Stimulated activated CD8-positive, alpha-beta memory T cell treated with anti-CD3 and anti-CD28 coated beads, Interleukin-12 subunit alpha, Interleukin-12 subunit beta, amount 100 ng/mL, for 4 hours (primary cell): ENCODE measurements around the gene LBH.
"Not testable (repeated sequence)": the region's sequence is repeated elsewhere in the genome, so short reads cannot be mapped to it uniquely, and the experiment has no call there.

ENCODE experiments used
- DNase-seq: peaks from one replicate; pipeline ENCODE4 v3.0.0-alpha.2; 2020; ENCODE audit warnings: low read depth

The LBH gene

DNA sequence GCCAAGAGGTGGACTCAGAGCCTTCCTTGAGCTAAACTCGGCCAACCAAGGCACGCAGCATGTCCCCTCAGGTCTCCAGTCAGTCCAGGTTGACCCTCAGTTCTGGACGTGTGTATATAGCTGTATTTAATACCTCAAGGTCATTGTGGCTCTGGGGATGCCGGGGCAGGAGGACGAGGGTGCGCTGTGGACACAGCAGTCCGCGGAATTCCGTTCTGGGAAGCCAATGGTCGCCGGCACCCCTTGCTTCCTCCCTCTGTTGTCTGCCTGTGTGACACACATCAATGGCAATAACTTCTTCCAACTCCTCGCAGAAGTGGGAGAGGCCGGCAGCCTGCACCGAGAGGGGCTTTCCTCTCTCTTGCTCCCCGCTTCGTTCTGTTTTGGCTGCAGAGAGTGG is 27.7 kb downstream of the LBH start:
- DNase-seq = no peak

DNA sequence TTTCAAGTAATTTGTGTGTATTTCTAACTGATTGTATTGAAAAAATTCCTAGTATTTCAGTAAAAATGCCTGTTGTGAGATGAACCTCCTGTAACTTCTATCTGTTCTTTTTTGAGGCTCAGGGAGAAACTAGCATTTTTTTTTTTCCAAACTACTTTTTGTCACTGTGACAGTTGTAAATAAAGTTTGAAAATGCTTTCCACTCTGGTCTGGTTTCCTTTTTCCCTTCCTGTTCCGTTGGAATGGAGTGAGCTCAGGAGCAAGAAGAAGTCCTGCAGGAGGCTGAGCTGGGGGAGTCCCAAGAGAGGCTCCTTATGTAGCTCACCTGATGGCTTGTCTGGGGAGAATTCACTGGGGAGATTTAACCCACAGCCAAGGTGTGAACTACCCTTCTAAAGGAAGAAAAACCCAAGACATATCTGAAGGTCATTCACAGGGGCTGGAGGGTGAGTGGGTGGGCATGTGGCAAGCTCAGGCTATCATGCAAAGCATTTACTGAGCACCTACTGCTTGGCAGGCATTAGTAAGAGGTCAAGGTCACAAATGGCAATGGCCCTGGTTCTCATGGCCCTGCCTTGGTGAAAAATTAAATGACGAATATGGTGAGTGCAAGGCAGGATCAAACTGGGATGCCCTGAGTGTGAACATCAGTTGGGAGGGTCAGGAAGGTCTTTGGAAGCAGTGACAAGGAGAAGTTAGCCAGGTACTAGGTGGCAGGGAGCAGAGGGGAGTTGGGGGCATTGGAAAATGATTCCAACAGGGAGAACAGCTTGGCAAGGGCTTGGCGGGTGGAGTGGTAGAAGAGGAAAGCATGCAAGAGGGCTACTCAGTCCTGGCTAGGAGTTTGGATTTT is 28.7 kb downstream of the LBH start:
- DNase-seq = no peak

DNA sequence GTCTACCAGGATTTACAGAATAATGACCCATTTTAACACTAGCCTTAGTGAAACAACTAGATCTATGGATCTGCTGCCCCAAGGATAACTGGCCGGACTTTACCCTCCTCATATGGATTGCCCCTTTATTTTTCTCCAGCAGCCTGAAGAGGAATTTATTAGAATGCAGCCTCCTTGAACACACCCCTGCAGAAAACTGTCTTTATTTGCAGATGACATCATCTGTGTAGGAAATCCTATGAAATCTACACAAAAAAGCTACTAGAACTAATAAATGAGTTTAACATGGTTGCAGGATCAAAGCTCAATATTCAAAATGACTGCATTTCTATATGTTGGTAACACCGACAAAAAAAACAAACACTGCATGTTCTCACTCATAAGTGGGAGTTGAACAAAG is 29.6 kb downstream of the LBH start:
- no peak for DNase-seq

DNA sequence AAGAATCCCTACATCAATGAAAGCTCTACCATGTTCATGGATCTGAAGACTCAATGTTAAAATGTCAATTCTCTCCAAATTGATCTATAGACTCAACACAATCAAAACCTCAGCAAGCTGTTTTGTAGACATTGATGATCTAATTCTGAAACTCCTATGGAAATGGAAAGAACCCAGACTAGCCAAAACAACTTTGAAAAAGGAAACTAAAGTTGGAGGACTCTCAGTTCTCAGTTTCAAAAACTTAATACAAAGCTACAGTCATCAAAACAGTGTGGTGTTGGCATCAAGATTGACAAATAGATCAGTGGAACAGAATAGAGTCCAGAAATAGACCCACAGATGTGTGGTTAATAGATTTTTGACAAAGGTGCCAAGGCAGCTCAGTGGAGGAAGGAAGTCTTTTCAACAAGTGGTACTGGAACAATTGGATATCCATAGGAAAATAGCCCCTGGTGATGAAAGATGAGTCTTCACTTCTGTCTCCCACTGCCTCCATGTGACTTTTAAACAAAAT is 30.4 kb downstream of the LBH start:
- no peak for DNase-seq

DNA sequence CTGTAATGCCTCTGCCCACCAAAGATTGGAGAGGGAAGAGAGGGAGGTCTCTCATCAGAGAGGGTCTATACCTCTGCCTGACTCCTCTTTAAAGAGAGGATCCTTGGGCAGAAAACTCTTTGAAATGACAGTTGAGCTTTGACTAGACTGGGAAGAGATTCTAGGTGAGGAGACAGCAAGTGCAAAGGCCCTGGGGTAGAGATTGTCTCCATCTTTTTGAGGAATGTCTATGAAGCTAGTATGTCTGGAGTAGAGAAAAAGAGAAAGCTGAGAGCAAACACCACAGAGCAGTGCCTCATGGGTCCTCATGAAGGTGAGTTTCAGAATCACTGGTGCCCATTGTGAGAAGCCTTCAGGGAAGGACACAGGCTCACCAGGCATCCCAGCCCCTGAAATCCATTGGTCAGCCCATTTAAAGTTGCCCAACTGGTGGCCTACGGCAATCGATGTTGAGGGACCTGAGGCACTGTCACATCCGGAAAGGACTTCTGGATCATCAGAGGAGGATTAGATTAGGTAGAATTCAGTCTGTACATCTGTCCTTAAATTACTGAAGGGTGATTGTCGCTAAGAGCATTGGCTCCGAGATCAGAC is 31.5 kb downstream of the LBH start:
- DNase-seq = no peak

DNA sequence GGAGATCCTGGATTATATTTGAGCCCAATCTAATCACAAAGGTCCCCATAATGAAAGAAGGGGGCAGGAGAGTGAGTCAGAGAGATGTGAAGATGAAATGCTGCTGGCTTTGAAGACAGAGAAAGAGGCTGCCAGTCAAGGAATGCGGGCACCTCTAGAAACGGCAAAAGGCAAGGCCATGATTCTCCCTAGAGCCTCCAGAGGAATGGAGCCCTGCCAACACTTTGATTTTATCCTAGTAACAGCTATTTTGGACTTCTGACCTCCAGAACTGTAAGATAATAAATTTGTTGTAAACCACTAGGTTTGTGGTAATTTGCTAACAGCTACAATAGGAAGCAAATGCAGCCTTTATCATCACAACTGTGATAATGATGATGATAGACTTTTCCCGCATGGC is 32.9 kb downstream of the LBH start:
- DNase-seq = no peak

DNA sequence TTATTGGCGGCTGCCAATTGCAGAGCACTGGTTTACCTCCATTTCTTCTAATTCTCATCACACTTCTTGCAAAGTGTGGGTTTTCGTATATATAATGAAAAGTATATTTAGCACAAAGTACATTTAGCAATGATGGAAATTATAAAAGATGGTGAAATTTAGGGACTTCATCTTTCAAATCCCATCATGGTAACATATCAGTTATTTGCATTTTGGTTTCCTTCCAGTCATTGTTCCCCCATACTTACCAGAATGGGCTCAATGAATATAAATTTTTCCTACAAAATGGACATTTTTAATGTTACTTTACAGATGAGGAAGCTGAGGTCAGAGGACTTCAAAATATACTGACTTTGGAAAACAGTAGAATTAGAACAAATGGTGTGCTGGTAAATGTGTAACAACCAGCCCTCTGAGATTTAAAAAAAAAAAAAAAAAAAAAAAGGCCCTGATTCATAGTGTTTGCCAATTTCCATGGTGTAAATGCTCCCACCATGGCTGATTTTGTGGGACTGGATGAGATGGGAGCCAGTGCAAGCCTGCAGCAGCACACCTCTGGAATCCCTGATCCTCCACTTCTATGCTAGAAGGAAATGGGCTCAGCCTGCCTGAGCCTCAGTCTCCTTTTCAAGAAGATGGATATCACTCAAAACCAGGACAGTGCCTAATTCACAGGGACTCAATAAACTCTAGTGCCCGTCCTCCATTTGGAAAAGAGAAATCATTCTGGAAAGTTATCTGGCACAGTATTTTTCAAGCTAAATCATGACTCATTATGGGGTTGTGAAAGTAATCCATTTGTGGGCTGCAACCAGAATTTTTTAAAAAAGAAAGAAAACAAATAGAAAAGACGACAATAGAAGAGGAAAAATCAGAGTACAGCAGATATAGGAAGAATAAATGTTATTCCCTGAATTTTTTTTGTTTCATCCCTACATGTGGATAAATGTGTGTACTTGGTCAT is 34.0 kb downstream of the LBH start:
- no peak for DNase-seq

DNA sequence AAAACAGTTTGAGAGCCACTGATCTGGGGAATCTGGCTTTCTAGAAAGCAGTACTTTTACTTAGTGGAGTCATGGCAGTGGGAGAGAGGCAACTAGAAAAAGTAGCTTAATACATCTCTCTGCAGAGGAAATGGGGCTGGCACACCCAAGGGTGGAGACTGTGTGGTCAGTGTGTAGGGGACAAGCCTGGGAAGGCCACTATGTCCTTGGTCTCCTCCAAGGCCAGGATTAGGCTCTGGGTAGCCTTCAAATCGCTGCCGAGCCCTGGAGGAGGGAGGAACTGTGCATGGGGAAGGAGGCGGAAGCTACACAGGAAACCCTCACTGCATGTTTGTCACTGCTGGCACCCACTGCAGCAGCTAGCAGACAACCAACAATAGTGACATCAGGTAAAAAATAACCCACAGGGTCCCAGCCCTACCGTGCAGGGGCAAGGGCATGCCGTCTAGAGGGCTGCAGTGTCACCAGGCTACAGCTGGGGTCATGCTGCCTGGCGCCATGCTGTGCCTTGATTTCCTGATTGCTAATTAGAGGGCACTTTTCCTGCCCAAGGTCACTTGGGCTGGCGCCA is 34.8 kb downstream of the LBH start:
- DNase-seq = peak; percentile 38

DNA sequence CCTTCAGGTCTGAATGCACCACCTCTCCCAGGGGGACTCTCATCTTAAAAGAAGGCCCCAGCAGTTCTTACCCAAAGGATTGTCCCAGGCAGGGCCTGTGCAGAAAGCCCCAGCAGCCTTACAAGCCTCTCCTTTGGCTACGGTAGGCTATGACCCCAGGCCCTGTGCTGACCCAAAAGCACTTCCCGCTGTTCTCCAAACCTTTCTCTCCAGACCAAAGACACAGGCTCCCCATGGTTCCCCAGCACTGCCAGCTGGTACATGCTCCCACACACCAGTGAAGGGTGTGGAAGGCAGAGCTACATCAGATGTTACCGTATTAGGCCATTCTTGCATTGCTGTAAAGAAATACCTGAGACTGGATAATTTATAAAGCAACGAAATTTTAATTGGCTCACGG is 35.4 kb downstream of the LBH start:
- no peak for DNase-seq

DNA sequence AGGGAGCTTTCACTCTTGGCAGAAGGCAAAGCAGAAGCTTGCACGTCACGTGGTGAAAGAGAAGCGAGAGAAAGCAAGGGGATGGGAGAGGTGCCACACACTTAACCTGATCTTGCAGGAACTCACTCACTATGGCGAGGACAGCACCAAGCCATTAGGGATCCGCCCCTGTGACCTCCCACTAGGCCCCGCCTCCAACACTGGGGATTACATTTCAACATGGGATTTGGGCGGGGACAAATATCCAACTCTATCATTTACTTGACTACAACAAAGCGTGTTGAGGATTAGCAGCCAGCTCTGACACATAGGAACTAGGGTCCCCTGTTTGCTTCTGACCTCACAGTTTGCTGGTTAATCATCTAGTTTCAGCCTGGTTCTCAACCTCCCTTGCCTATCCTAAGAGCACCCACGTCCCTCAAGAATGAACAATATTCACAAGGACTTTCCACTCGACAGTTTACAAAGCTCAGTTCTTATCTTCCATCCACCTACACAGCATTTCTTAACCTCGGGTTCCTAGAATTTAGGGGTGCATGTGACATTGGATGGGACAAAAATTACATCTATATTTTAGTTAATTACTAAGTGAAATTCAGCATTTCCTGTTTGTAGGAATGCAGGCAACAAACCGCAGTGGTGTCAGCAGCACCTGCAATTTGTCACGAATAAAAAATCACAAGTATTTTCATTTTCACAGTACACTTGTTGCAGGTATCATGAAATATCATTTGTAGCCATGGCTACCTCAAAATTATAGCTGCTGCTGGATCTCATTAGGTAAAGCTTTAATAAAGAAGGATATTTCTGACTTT is 36.0 kb downstream of the LBH start:
- no peak for DNase-seq

DNA sequence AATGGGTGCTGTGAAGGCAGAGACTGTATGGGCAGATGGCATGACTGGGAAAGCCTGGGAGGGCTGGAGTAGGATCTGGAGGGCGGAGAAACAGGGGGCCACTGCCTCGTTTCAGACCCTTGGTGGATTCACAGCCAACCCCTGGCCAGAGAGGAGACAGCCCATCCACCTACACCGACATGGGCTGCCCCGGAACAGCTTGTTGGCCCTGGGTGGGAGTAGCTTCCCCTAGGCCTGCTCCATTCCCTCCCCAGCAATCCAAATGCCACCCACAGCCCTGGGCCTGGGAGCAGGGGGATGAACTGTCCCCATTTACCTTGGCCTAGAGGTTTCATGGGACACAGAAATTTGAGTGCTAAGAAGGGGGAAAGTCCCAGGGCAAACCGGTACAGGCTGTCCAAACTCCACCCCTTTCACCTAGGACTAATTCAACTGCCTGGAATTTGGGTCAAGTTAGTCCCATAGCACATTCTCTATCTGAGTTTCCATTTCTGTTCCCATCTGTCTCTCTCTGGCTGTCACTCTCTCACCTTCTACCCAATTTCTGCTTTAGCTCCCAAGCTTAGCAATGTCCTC is 37.0 kb downstream of the LBH start:
- DNase-seq = no peak

DNA sequence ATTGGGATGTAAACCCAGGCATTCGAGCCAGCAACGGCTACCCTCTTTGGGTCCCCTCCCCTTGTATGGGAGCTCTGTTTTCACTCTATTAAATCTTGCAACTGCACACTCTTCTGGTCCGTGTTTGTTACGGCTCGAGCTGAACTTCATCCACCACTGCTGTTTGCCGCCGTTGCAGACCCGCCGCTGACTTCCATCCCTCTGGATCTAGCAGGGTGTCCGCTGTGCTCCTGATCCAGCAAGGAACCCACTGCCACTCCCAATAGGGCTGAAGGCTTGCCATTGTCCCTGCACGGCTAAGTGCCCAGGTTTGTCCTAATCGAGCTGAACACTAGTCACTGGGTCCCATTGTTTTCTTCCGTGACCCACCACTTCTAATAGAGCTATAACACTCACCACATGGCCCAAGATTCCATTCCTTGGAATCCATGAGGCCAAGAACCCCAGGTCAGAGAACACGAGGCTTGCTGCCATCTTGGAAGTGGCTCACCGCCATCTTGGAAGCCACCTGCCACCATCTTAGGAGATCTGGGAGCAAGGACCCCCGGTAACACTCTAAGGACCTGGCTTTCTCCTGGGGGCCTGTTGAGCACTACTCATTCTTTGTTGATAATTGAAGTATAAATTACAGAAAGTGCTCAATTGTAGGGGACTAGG is 37.9 kb downstream of the LBH start:
- not testable (repeated sequence) for DNase-seq

DNA sequence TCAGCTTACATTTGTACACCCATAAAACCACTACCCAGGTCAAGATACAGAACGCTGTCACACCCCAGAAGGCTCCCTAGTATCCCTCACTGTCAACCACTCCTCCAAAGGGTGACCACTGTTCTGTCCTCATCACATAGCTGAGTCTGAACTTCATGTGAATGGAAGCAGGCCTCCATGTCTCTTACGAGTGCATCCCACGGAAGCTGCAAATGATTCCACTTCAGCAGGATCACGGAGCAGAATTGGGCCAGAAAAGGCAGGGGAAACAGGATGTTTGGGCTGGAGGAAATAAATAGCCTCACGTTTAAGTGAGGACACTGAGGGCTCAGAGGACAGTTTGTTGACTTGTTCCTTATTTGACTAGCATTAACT is 38.4 kb downstream of the LBH start:
- no peak for DNase-seq

DNA sequence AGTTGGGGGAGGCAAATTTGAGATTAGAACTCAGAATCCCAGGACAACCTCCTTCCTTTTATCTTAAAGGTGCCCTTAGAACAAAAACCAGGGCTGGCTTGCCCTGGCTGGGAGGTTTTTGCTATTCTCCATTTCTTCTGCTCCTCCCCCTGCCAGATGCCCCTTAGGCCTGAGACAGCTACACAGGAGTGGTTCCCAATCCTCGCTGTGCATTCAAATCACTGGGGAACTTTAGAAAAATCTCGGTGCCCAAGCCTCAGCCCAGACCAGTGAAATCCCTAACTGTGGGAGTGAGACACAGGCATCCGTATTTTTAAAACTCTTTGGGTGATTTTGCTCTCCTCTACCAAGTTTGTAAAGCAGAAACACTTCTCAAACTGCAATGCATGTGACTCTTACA is 38.8 kb downstream of the LBH start:
- DNase-seq = no peak

DNA sequence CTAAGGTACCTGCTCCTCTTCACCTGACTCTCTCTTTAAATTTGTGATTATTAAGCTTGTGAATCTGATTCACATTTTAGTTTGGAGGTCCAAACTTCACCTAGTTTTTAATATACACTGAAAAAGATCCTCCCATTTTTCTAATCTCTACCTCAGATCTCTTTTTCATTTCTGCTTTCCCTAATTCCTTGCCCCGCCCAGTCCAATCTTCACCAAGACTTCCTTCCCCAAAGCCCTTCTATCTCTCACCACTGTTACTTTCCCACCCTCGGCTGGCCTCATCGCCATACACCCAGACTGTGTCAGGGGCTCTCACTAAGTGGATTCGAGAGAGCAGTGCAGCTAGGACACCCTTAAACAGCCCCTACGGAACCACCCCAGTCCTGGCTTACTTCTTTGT is 40.0 kb downstream of the LBH start:
- DNase-seq = no peak

DNA sequence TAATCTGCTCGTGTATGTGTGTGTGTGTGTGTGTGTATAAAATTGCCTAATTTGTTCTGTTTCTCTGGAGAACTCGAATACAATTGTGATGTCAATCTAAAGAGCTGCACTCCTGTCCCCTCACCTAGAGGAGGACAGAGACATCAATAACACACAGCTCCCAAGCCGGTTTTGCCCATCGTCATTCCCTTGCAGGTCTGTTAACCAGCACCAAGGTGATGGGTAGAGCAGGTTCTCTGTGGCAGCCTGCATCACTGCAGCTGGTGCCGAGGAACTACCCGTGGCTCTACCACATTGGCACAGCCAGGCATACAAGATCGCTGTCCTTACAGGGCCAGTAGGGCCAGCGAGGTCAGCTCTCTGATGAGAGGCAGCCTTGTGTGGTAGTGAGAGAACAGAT is 41.0 kb downstream of the LBH start:
- DNase-seq = no peak

DNA sequence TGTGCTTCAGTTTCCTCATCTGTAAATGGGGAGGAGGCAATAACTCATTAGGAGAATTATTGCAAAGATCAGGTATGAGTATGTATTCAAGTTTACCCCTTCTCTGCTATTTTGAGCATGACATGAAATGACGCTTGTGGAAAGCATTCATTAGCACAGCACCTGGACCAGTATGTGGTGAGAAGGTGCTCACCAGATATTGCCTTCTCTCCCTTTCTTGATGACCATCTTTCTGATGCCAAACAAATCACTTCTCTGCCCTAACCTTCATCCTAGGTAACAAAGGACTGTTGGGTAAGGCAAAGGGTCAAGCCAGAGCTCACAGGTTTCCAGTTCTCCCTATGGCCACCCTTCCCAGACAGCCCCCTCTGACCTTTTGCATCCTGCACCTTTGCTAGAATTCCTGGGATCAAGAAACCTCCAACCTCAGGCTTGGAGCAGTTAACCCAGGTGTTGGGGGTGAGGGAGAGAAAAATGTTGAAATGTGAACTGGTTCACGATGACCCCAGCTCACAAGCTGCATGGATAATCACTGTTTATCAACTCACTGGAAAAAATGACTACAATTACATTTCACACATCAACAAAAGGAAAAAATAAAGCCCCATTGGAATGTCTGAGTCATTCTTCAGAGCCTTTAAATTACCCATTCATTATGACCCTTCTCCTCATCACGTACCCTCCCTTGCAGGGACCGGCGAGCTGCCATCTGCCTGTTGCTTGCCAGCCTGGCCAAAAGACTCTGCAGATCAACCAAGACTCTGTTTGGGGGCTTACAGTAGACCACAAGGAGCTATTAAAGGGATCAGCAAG is 41.6 kb downstream of the LBH start:
- DNase-seq = no peak

DNA sequence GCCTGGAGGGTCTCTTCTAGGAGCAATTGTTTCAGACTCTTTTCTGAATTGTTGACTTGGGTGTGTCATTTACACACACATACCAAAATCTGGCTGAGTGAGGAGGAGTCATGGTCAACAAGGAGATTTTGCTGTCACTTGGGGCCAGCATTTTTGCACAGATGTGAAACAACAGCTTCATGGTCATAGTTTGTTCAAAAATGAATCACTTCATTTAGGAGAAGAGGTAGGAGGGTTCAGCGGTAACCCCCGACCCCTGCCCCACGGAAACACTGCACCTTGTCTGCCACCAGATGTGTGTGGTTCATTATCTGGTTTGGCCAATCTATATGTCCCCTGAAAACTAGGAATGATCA is 42.2 kb downstream of the LBH start:
- DNase-seq = no peak

DNA sequence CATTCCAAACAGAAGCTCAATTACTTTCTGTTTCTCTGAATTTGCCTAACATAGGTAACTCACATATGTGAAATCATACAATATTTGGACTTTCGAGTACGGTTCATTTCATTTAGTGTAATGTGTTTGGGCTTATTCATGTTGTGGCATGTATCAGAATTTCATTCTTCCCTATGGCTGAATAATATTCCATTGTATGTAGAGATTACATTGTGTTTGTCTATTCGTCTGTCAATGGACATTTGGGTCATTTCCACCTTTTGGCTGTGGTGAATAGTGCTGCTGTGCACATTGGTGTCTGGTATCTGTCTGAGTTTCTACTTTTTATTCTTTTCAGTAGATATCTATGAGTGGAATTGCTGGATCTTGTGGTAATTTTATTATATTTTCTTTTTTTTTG is 43.9 kb downstream of the LBH start:
- no peak for DNase-seq

DNA sequence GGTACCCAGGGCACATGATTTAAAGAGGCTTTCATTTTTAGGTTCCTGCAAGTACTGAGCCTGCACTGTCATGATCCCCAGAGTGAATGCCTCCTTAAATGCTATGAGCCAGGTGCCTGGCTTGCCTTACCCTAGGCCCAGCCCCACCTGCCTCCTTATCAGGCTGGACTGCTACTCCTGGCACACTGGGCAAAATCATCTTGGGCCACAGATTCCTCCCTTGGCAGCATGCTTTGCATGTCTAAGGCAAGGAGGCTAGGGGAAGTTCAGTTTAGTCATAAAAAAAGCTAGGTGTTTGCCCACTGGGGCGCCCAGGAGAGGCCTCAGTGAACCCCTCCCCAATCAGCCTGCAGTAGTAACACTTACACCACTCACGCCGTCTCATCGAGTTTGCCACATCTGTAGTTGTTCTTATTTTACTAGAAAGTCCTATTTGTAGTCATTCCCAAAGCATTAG is 45.1 kb downstream of the LBH start:
- no peak for DNase-seq
